GM18861 (cell line): ENCODE data around the gene FRS2.

Experiments
- ATAC-seq: cut with Tn5 transposase; IDR thresholded peaks from one replicate; pipeline ENCODE4 v1.9.1; 2021; ENCODE audit not compliant: unreplicated experiment

The FRS2 gene

DNA sequence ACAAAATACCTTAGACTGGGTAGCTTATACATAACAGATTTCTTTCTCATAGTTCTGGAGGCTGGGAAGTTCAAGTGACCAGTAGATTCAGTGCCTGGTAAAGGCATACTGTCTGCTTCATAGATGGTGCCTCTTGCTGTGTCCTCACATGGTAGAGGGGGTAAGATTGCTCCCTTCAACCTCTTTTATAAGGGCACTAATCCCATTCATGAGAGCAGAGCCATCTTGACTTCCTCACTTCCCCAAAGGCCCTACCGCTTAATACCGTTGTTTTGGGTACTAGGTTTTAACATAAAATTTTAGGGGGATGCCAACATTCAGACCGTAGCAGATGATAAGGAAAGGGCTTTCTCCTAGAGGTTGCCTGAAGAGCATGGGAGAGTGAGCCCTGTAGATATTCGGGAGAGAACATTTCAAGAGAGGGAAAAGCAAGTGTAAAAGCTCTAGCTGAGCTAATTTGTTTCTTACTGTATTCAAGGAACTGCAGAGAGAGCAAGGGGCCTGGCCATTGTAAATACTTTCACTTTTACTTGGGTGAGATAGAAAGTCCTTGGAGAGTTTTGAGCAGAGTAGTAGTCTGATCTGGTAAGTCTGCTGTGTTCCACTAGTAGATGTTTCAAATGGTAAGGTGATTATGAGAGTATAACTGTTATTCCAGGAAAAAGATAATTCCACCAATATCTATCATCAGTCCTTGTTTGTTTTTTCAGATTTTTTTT is 27.3 kb downstream of the FRS2 start:
- peak; percentile 80 for ATAC-seq

- no peak for ATAC-seq
Measured at GRCh38 chr12:69500631-69501030, 30.4 kb downstream of the FRS2 start.

GRCh38 chr12:69501154-69501895 is 31.1 kb downstream of the FRS2 start:
- no peak for ATAC-seq

DNA sequence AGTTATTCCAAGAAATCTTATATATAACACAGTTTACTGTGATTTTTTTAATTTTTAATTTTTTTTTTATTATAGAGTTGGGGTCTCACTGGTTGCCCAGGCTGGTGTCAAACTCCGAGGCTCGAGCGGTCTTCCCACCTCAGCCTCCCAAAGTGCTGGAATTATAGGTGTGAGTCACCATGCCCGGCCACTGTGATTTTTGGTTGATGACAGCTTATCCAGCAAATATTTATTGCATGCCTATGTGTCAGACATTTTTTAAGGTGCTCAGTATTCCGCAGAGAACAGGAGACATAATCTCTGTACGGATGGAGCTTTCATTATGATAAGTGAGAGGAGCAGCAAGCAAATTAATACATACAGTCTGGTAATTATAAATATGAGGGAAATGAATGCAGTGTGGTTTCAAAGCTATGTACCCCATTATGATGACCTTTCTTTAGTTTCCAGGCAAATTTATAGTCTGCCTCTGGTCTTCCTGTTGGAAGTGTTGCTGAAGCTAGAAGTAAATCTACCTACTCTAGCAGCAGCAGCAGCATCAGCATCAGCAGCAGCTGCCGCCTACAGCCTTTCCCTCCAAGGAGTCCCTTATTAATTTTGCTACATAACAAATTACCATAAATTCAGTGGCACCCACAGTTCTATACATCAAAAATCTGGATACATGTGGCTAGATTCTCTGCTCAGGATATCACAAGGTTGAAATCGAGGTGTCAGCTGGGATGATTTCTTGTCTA is 32.3 kb downstream of the FRS2 start:
- no peak for ATAC-seq

DNA sequence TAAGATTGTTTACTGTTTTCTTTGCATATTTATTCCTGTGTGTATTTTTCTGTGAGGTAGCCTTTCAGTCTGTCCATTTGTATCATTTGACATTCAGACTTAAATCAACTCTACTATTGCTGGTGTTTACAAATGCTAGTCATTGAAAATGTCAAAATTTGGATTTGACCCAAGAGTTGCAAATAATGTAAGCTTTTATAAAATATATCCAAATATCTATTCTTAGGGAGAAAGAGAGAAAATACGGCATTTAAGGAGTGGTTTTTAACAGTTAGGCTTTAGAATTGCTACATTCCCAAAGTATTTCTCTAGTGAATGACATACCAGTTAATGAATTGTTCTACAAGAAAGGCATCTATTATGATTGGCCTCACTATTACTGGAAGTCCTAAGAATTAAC is 37.9 kb downstream of the FRS2 start:
- no peak for ATAC-seq

DNA sequence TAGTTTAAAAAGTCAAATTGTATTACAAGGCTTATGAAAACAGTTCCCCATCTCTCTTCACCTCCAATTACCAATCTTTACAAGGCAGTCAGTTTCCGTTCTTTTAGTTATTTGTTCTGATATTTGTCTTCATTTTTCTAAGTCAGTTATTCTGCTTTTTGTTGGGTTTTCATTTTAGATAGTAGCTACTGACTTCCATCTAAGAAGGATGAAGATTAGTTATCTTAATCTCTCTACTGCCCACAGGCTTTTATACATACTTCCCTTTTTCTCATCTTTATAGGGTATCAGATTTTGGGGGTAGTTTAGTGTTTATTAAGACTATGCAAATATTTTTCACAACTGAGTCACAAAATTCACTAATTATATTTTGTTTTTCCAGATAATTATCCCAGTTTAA is 38.4 kb downstream of the FRS2 start:
- ATAC-seq, result no peak

GRCh38 chr12:69509308-69509736 is 39.1 kb downstream of the FRS2 start:
- no peak for ATAC-seq

DNA sequence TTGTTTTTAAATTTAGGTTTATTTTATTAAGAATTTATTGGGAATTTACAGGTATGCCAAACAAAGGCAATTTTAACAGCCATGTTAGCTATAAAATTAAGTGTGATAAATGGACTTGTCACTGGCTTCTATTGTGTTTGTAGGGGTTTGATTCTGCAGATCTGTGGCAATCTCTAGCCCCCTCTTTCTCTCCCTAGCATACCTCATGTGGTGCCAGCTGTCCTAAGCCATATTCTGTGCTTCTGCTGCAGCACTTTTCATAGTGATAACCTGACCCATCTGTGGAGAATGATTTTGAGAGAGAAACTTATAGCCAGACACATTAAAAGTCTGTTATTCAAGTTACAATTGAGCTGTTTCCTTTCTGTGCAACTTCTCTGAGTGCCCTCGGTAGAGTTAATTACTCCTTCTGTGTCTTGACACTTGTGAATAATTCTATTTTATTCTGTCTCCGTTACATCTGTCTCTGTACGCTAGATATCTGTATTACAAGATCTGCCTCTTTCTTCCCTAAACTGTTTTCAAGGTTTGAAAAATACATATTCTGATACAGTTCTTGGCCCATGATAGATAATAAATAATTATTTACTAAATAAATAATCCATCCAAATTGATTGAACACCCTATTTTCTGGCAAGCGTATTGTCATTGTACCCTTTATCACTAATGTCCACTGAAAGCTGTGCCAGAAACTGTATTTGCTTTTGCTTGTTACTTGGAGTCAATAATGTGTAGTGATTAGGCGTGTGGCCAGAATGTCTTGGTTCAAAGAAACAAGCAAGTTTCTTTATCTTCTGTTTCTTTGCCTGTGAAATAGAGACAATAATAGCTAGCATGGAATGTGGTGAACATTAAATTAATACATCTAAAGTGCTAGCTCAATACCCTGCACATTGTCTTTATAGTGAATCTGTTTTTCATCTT is 40.0 kb downstream of the FRS2 start:
- no peak for ATAC-seq

GRCh38 chr12:69511016-69511415 is 40.8 kb downstream of the FRS2 start:
- no peak for ATAC-seq

- no peak for ATAC-seq
Measured at GRCh38 chr12:69511469-69512267, 41.5 kb downstream of the FRS2 start.

GRCh38 chr12:69512820-69513219 is 42.6 kb downstream of the FRS2 start:
- ATAC-seq, result no peak

DNA sequence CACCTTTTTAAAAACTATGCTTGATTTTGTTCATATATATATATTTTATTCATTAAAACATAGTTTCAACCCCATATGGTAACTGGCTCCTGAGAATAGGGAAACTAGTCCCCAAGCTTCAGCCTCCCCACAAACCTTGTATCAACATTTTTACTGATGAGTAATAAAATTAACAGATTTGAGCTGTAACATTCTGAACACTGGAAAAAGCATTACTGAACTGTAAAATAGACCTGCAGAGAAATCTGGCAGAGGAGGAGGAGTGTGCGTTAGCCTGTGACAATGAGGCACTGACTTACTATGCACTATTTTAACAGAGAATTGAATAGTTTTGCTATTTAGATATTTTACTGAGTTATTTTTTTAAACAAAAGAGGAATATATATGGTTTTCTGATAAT is 43.1 kb downstream of the FRS2 start:
- ATAC-seq, result no peak

DNA sequence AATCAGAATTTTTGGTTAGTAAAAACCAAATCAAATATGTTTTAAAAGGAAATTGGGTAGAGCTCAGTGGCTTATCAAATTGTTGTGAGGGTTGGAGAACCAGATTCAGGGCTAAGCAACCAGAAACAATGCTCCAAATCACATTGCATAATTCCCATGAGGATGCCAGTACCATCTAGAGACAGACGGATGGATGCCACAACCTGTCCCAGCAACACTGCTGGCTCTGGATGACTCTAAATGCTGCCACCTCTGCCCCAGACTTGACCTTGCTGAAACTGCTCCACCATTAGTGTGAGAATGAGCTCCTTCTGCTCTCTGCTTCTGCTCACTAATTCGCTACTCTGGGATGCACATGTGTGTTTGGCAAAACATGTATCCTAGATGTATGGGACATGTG is 43.9 kb downstream of the FRS2 start:
- ATAC-seq, result no peak

GRCh38 chr12:69514845-69515244 is 44.7 kb downstream of the FRS2 start:
- no peak for ATAC-seq

GRCh38 chr12:69515394-69515930 is 45.3 kb downstream of the FRS2 start:
- no peak for ATAC-seq

GRCh38 chr12:69516950-69517349 is 46.8 kb downstream of the FRS2 start:
- no peak for ATAC-seq

DNA sequence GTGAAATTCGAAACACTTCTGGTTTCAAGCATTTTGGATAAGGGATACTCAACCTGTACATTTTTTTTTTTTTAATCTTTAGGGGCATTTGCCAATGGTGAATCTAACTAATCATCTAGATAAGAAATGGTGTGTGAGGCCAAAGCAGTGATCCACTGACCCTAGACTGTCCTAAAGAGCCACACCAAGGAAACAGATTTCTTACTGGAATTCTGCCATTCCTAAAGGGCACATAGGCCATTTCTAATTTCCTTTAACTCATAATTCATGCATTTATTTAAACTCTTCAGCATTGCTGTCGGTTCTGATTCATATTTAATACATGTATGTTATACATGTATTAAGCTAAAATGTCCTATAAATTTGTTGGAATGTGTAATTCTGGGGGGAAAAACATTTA is 47.2 kb downstream of the FRS2 start:
- no peak for ATAC-seq

- no peak for ATAC-seq
Measured at GRCh38 chr12:69519871-69520270, 49.7 kb downstream of the FRS2 start.

GRCh38 chr12:69523433-69524330 is 53.5 kb downstream of the FRS2 start:
- ATAC-seq, result no peak
